ENCODE results near the gene PSME3.
"Not testable (repeated sequence)": the region's sequence is repeated elsewhere in the genome, so short reads cannot be mapped to it uniquely, and the experiment has no call there.

Gene PSME3

DNA sequence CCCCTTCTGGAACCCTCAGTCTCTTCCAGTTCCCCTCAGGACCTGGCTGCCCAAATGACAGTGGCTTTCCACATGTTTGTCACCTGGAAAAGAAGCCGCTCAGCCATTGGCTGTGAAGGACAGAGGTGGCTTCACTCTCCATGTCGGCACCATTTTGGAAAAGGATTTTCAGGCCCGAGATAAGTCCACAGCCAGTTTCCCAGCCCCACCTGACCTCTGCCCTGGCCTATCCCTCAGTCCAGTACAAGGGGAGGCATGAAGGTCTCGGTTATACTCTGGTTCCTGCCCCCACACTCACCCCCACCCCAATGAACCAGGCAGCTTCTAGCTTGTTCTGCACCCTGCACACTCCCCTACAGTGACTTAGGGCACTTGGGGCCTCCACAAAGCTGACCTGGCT is 33.0 kb downstream of the PSME3 start:
- Histone ChIP-seq H3K4me1 (ENCODE audit: insufficient read depth, low read length) (no peaks in the 10 kb centered on the region), H3K9me3 (ENCODE audit: low read length) (no peaks in the 10 kb centered on the region), H3K36me3 (ENCODE audit: insufficient read depth, low read length) (no peaks in the 10 kb centered on the region), H2AFZ (ENCODE audit: low read depth, low read length) (no peak overlapping the region), H3K27me3 (ENCODE audit: insufficient read depth, low read length) (peaks cover 2% of the 10 kb centered on the region), H3K4me3 (ENCODE audit: low read length) (no peak overlapping the region)

- H3K9me3 ChIP-seq (ENCODE audit: low read length): no peaks in the 10 kb centered on the region
- no peaks in the 10 kb centered on the region for H3K36me3 ChIP-seq (ENCODE audit: insufficient read depth, low read length)
- H2AFZ ChIP-seq (ENCODE audit: low read depth, low read length): no peak overlapping the region
- no peaks in the 10 kb centered on the region for H3K4me1 ChIP-seq (ENCODE audit: insufficient read depth, low read length)
- H3K4me3 ChIP-seq (ENCODE audit: low read length): no peak overlapping the region
- peaks cover 2% of the 10 kb centered on the region for H3K27me3 ChIP-seq (ENCODE audit: insufficient read depth, low read length)
Observed at GRCh38 chr17:42866631-42867575, 33.7 kb downstream of the PSME3 start.

GRCh38 chr17:42867694-42868261 is 34.6 kb downstream of the PSME3 start:
- not testable (repeated sequence) for H3K9me3 ChIP-seq (ENCODE audit: low read length); H3K4me3 ChIP-seq (ENCODE audit: low read length); H3K27me3 ChIP-seq (ENCODE audit: insufficient read depth, low read length); H2AFZ ChIP-seq (ENCODE audit: low read depth, low read length); H3K36me3 ChIP-seq (ENCODE audit: insufficient read depth, low read length); H3K4me1 ChIP-seq (ENCODE audit: insufficient read depth, low read length)

DNA sequence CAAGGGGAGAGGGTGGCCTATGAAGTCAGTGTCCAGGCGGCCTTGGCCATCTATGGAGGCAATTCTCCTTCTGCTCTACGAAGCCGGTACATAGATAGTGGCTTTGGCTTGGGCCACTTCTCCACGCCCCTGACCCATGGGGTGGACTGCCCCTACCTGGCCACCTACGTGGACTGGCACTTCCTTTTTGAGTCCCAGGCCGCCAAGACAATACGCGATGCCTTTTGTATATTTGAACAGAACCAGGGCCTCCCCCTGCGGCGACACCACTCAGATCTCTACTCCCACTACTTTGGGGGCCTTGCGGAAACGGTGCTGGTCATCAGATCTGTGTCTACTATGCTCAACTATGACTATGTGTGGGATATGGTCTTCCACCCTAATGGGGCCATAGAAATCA is 35.1 kb downstream of the PSME3 start:
- Histone ChIP-seq H3K27me3 (ENCODE audit: insufficient read depth, low read length) (peaks cover 2% of the 10 kb centered on the region), H3K36me3 (ENCODE audit: insufficient read depth, low read length) (no peaks in the 10 kb centered on the region), H3K9me3 (ENCODE audit: low read length) (peaks cover 2% of the 10 kb centered on the region), H3K4me1 (ENCODE audit: insufficient read depth, low read length) (no peaks in the 10 kb centered on the region), H3K4me3 (ENCODE audit: low read length) (no peak overlapping the region), H2AFZ (ENCODE audit: low read depth, low read length) (no peak overlapping the region)

GRCh38 chr17:42871647-42872046 is 38.5 kb downstream of the PSME3 start:
- peaks cover 2% of the 10 kb centered on the region for H3K9me3 ChIP-seq (ENCODE audit: low read length)
- no peak overlapping the region for H2AFZ ChIP-seq (ENCODE audit: low read depth, low read length)
- no peaks in the 10 kb centered on the region for H3K4me1 ChIP-seq (ENCODE audit: insufficient read depth, low read length)
- H3K4me3 ChIP-seq (ENCODE audit: low read length): no peak overlapping the region
- peaks cover 3% of the 10 kb centered on the region for H3K27me3 ChIP-seq (ENCODE audit: insufficient read depth, low read length)
- no peaks in the 10 kb centered on the region for H3K36me3 ChIP-seq (ENCODE audit: insufficient read depth, low read length)

DNA sequence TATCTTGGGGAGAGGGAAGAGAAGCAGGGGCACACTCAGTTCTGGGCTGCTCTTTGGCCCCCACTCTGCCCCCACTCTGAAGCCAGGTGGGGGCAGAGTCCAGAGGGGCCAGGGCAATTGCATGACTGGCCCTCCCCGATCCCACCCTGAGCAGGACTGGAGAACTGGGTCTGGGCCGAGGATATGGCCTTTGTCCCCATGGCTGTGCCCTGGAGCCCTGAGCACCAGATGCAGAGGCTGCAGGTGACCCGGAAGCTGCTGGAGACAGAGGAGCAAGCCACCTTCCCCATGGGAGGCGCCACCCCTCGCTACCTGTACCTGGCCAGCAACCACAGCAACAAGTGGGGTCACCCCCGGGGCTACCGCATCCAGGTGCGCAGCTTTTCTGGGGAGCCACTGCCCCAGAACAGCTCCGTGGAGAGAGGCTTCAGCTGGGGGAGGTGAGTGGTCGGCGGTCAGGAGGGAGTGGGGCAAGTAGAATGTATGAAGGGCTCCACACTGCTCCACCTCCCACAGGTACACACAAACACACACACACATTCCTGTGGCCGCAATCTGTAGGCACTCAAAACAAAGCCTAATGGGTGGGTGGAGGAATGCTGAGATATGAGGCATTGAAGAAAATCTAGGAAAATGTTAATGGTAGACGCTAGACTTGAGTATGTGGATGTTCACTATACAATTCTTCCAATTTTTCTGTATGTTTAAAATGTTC is 39.2 kb downstream of the PSME3 start:
- no peaks in the 10 kb centered on the region for H3K36me3 ChIP-seq (ENCODE audit: insufficient read depth, low read length)
- H3K9me3 ChIP-seq (ENCODE audit: low read length): peaks cover 2% of the 10 kb centered on the region
- no peak overlapping the region for H3K4me3 ChIP-seq (ENCODE audit: low read length)
- no peak overlapping the region for H2AFZ ChIP-seq (ENCODE audit: low read depth, low read length)
- no peaks in the 10 kb centered on the region for H3K4me1 ChIP-seq (ENCODE audit: insufficient read depth, low read length)
- peaks cover 8% of the 10 kb centered on the region for H3K27me3 ChIP-seq (ENCODE audit: insufficient read depth, low read length)

DNA sequence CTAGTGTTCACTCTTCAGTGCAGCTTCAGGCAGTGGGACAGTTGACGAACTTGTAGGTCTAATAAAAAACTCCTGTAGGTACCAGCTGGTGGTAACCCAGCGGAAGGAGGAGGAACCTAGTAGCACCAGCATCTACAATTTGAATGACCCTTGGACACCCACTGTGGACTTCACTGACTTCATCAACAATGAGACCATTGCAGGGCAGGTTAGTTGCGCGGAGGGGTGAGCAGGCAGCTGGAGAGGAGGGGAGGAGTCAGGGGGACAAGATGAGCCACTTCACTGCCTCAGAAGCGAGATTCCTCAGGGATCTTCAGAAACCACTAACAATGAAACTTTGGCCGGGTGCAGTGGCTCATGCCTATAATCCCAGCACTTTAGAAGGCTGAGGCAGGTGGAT is 40.1 kb downstream of the PSME3 start:
- no peak overlapping the region for H3K4me3 ChIP-seq (ENCODE audit: low read length)
- no peaks in the 10 kb centered on the region for H3K36me3 ChIP-seq (ENCODE audit: insufficient read depth, low read length)
- peaks cover 2% of the 10 kb centered on the region for H3K9me3 ChIP-seq (ENCODE audit: low read length)
- H3K4me1 ChIP-seq (ENCODE audit: insufficient read depth, low read length): no peaks in the 10 kb centered on the region
- H2AFZ ChIP-seq (ENCODE audit: low read depth, low read length): no peak overlapping the region
- H3K27me3 ChIP-seq (ENCODE audit: insufficient read depth, low read length): peaks cover 15% of the 10 kb centered on the region

GRCh38 chr17:42873932-42874695 is 40.9 kb downstream of the PSME3 start:
- H3K36me3 ChIP-seq (ENCODE audit: insufficient read depth, low read length); H3K9me3 ChIP-seq (ENCODE audit: low read length); H2AFZ ChIP-seq (ENCODE audit: low read depth, low read length); H3K4me1 ChIP-seq (ENCODE audit: insufficient read depth, low read length); H3K4me3 ChIP-seq (ENCODE audit: low read length): not testable (repeated sequence)
- H3K27me3 ChIP-seq (ENCODE audit: insufficient read depth, low read length): peaks cover 21% of the 10 kb centered on the region

GRCh38 chr17:42877037-42877436 is 43.8 kb downstream of the PSME3 start:
- H3K4me3 ChIP-seq (ENCODE audit: low read length): no peak overlapping the region
- H3K27me3 ChIP-seq (ENCODE audit: insufficient read depth, low read length): peaks cover 27% of the 10 kb centered on the region
- no peaks in the 10 kb centered on the region for H3K36me3 ChIP-seq (ENCODE audit: insufficient read depth, low read length)
- H3K4me1 ChIP-seq (ENCODE audit: insufficient read depth, low read length): no peaks in the 10 kb centered on the region
- H3K9me3 ChIP-seq (ENCODE audit: low read length): peaks cover 2% of the 10 kb centered on the region
- no peak overlapping the region for H2AFZ ChIP-seq (ENCODE audit: low read depth, low read length)

GRCh38 chr17:42878123-42878880 is 45.1 kb downstream of the PSME3 start:
- peaks cover 27% of the 10 kb centered on the region for H3K27me3 ChIP-seq (ENCODE audit: insufficient read depth, low read length)
- no peaks in the 10 kb centered on the region for H3K4me1 ChIP-seq (ENCODE audit: insufficient read depth, low read length)
- H3K36me3 ChIP-seq (ENCODE audit: insufficient read depth, low read length): no peaks in the 10 kb centered on the region
- no peak overlapping the region for H3K4me3 ChIP-seq (ENCODE audit: low read length)
- H3K9me3 ChIP-seq (ENCODE audit: low read length): no peaks in the 10 kb centered on the region
- H2AFZ ChIP-seq (ENCODE audit: low read depth, low read length): no peak overlapping the region

GRCh38 chr17:42878924-42879595 is 45.9 kb downstream of the PSME3 start:
- Histone ChIP-seq H3K9me3 (ENCODE audit: low read length) (no peaks in the 10 kb centered on the region), H3K27me3 (ENCODE audit: insufficient read depth, low read length) (peaks cover 29% of the 10 kb centered on the region), H3K4me3 (ENCODE audit: low read length) (no peak overlapping the region), H2AFZ (ENCODE audit: low read depth, low read length) (no peak overlapping the region), H3K4me1 (ENCODE audit: insufficient read depth, low read length) (no peaks in the 10 kb centered on the region), H3K36me3 (ENCODE audit: insufficient read depth, low read length) (no peaks in the 10 kb centered on the region)

DNA sequence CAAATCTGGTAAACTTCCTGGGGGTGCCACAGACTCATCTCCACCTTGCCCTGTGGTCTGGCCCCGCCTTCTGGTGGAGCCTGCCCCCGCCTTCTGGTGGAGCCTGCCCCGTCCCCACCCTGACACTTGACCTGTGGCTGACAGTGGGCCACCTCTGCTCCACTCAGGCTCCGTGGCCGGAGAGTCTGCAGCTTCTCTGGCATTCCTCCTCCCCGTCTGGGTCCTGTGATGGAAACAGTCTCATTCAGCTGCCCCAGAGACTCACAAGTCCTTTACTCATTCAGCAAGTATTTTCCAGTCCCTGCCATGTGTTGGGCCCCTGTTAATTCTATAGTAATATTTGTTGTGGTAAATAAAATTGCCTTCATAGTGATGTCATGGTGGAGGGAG is 46.4 kb downstream of the PSME3 start:
- Histone ChIP-seq H2AFZ (ENCODE audit: low read depth, low read length) (no peak overlapping the region), H3K27me3 (ENCODE audit: insufficient read depth, low read length) (peaks cover 27% of the 10 kb centered on the region), H3K4me3 (ENCODE audit: low read length) (no peak overlapping the region), H3K4me1 (ENCODE audit: insufficient read depth, low read length) (no peaks in the 10 kb centered on the region), H3K36me3 (ENCODE audit: insufficient read depth, low read length) (no peaks in the 10 kb centered on the region), H3K9me3 (ENCODE audit: low read length) (no peaks in the 10 kb centered on the region)

All from neuron (in vitro differentiated cells).